ENCODE results near the gene ADAMTS13.
"Not testable (repeated sequence)": the region's sequence is repeated elsewhere in the genome, so short reads cannot be mapped to it uniquely, and the experiment has no call there.

The ADAMTS13 gene

GRCh38 chr9:133421615-133422542 lies at the start of gene ADAMTS13:
TSS of gene ADAMTS13 (plus strand) at chr9:133422367. CDS start at chr9:133422444, 77 bp downstream.
- no peak for DNase-seq

GRCh38 chr9:133374612-133375115 lies 47.5 kb upstream of the ADAMTS13 start:
- DNase-seq: no peak

GRCh38 chr9:133375116-133375723 lies 46.9 kb upstream of the ADAMTS13 start:
- no peak for DNase-seq

- DNase-seq: peak; percentile 92
These were observed 46.2 kb upstream of the ADAMTS13 start, which contains the start of the genes STKLD1 and SURF4 for GRCh38 chr9:133375724-133376654. TSS of gene STKLD1 (plus strand) at chr9:133376366. CDS start at chr9:133376474, 108 bp downstream. TSS of gene SURF4 (minus strand) at chr9:133376060. CDS start at chr9:133375969, 91 bp downstream.

GRCh38 chr9:133377280-133377679 lies 44.9 kb upstream of the ADAMTS13 start:
- not testable (repeated sequence) for DNase-seq

- peak; percentile 34 for DNase-seq
These were observed 44.4 kb upstream of the ADAMTS13 start for GRCh38 chr9:133377721-133378216.

GRCh38 chr9:133378408-133378962 lies 43.7 kb upstream of the ADAMTS13 start:
- DNase-seq: no peak

GRCh38 chr9:133379153-133380086 lies 42.7 kb upstream of the ADAMTS13 start:
- no peak for DNase-seq

GRCh38 chr9:133380734-133381133 lies 41.4 kb upstream of the ADAMTS13 start:
- DNase-seq: no peak

- no peak for DNase-seq
These were observed 39.5 kb upstream of the ADAMTS13 start for GRCh38 chr9:133382507-133383141.

- no peak for DNase-seq
These were observed 38.7 kb upstream of the ADAMTS13 start for GRCh38 chr9:133383438-133383837.

GRCh38 chr9:133384736-133385321 lies 37.3 kb upstream of the ADAMTS13 start:
- DNase-seq: no peak

GRCh38 chr9:133385452-133385851 lies 36.7 kb upstream of the ADAMTS13 start:
- DNase-seq: no peak

- no peak for DNase-seq
These were observed 35.8 kb upstream of the ADAMTS13 start for GRCh38 chr9:133386338-133386737.

- no peak for DNase-seq
These were observed 34.5 kb upstream of the ADAMTS13 start for GRCh38 chr9:133387680-133388079.

GRCh38 chr9:133389025-133389557 lies 33.1 kb upstream of the ADAMTS13 start:
- no peak for DNase-seq

- no peak for DNase-seq
These were observed 32.6 kb upstream of the ADAMTS13 start for GRCh38 chr9:133389562-133389961.

GRCh38 chr9:133390713-133391112 lies 31.5 kb upstream of the ADAMTS13 start:
- DNase-seq: no peak

GRCh38 chr9:133391449-133391848 lies 30.7 kb upstream of the ADAMTS13 start:
- not testable (repeated sequence) for DNase-seq

- not testable (repeated sequence) for DNase-seq
These were observed 29.9 kb upstream of the ADAMTS13 start for GRCh38 chr9:133392308-133392707.

Data from NCI-H510A treated with DMSO at 0.1 percent for 48 hours (cell line).